ENCODE measurements around the gene COL16A1. TPM values are rescaled to one million over a fixed set of nuclear protein-coding genes. Genes with fewer than 3 reads are reported as not detected.

COL16A1 gene
- total RNA-seq, 4 donors from 2014 or later = 14.3 to 135 (median 40.1) TPM

DNA sequence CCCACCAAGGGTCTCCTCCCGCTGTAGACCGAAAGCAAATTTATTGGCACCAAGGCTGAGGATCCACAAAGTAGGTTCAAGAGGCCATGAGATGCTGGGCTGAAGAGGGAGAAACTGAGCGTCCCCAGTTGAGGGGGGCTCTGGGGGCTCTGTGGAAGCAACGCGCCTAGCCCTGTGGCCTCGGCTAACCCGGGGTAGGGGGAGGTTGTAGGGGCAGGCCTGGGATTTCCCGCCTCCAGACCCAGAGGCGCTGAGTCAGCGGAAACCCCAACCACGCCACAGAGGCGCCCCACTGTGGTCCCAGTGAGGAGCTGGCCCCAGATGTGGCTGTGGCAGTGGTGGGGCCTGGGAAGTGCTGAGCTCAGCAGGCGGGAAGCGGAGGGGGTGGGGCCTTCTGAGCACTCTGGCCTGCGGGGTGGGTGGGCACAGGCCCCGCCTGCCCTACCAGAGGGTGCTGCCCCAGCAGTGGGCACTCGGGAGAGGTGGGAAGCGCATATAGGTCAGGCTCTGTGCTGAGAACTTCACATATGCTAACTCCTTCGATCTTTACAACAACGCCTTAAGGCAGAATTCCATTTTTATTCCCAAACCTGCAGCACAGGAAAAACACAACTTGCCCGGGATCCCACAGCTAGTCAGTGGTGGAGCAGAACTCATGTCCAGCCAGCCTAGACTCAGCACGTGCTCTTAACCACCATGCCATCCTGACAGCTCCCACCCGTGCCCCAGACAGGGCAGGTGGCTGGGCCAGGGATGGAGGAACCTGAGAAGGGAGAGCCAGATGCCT is 1.5 kb upstream of the COL16A1 start:
- H3K9me3 ChIP-seq = no peaks in the 10 kb centered on the region
- H3K27me3 ChIP-seq = peaks cover 13% of the 10 kb centered on the region
- H3K4me1 ChIP-seq = peaks cover 26 to 48% (median 37%) of the 10 kb centered on the region in 4 donors
- H3K4me3 ChIP-seq = peak overlapping the region in 2 of 4 donors; percentile 33 to 38
- in situ Hi-C loops (cut with MboI; ENCODE audit: low pct_ligation_motif_present in 1 of 4, low pct_unique_long_range_greater_than_20kb in 1 of 4, low sequenced_read_pairs in 3 of 4) (no loop called here), intact Hi-C loops (cut with DNase I; ENCODE audit: low total_unique reads) (no loop called here)
- WGBS, 2 donors (ENCODE audit: low coverage in 1 of 2) = 23% methylated on average over 22 of the region's 23 CpGs; no CpG with 5 or more reads in 1 of the 2 donors
- peak overlapping the region; percentile 84 to 93 (median 87) for H3K27ac ChIP-seq
- TF ChIP-seq POLR2A (IDR thresholded peaks at IDR 0.05) (no peak), POLR2AphosphoS5 (IDR thresholded peaks at IDR 0.05) (no peak), EP300 (IDR thresholded peaks at IDR 0.05; ENCODE audit: low read depth) (no peak)
- TF ChIP-seq, protein P1, sequence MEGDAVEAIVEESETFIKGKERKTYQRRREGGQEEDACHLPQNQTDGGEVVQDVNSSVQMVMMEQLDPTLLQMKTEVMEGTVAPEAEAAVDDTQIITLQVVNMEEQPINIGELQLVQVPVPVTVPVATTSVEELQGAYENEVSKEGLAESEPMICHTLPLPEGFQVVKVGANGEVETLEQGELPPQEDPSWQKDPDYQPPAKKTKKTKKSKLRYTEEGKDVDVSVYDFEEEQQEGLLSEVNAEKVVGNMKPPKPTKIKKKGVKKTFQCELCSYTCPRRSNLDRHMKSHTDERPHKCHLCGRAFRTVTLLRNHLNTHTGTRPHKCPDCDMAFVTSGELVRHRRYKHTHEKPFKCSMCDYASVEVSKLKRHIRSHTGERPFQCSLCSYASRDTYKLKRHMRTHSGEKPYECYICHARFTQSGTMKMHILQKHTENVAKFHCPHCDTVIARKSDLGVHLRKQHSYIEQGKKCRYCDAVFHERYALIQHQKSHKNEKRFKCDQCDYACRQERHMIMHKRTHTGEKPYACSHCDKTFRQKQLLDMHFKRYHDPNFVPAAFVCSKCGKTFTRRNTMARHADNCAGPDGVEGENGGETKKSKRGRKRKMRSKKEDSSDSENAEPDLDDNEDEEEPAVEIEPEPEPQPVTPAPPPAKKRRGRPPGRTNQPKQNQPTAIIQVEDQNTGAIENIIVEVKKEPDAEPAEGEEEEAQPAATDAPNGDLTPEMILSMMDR (IDR thresholded peaks at IDR 0.05) = peak in 4 of 5 experiments; percentile 14 to 34 (median 21)
- no peaks in the 10 kb centered on the region for H3K36me3 ChIP-seq
- DNase-seq = peak; percentile 64

DNA sequence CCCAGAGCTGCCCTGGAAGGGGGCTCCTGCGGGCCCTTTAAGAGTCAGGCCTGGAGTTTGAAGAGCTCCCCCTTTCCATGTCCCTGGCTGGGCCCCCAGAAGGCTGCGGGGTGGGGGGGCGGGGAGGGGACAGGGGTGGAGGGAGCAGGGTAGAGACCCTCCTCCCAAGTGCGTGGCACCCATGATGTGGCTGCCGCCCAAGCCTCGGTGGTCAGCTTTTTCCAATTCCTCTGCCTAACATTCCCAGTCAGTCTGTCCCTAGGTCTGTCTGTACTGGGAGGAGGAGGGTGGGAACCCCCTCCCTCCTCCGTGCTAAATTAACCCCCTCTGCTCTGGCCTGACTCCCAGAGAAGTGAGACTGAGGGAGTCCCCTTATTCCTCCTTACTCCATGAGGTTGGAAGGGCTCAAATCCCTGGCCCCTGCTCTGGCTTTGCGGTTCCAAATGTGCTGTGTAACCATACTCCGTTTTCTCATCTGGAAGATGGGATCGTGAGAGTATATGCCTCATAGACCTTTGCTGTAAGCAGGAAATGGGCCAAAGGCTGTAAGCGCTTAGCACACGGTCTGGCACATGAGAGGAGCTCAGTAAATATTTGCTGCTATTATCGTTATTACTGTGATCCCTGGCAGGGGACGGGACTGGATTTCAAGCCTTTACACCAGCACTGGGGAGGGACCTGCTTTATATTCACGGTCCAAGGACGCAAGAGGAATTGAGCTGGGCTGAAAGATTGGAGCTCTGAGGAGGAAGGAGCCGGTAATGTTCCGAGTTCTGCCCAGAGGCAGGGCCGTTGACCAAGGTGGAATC is 658 bp upstream of the COL16A1 start:
- Histone ChIP-seq H3K36me3 (no peaks in the 10 kb centered on the region), H3K9me3 (no peaks in the 10 kb centered on the region), H3K27me3 (peaks cover 13% of the 10 kb centered on the region), H3K4me1 (peaks cover 30 to 56% (median 42%) of the 10 kb centered on the region in 4 donors), H3K27ac (peak overlapping the region; percentile 84 to 93 (median 87)), H3K4me3 (peak overlapping the region; percentile 17 to 38 (median 32))
- in situ Hi-C loops (cut with MboI; ENCODE audit: low pct_ligation_motif_present in 1 of 4, low pct_unique_long_range_greater_than_20kb in 1 of 4, low sequenced_read_pairs in 3 of 4) = no loop called here
- DNase-seq = peak; percentile 44
- TF ChIP-seq EP300 (IDR thresholded peaks at IDR 0.05; ENCODE audit: low read depth) (no peak), POLR2A (IDR thresholded peaks at IDR 0.05) (no peak), POLR2AphosphoS5 (IDR thresholded peaks at IDR 0.05) (no peak)
- TF ChIP-seq, protein P1 (IDR thresholded peaks at IDR 0.05) = no peak
- WGBS, 2 donors (ENCODE audit: low coverage in 1 of 2) = 0 to 3% methylated on average over 2 to 17 of the region's 19 CpGs
- intact Hi-C loops (cut with DNase I; ENCODE audit: low total_unique reads) = no loop called here

DNA sequence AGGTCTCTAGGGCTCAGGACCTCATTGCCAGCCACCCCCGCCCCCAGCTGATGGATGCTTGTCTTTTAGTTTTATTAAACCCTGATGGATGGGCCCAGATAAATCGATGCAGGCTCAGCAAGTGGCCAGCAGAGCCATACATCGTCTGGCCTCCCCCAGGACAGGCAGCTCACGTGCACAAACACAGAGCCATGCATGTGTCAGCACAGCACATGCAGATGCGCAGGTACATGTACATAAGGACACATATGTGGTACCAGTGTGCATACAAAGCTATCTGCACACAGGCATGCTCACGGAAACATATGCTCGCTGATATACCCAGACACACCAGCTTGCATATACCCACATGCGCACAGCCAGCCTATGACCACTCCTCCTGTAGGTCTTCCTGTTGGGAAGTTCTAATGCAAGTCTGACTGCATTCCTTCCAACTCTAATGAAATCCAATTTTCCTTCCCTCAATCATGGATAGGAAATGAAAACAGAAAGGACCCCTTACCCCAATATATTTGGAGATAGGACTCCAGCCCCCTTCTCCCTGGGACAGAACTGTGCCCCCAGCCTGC is 897 bp downstream of the COL16A1 start:
- Histone ChIP-seq H3K27me3 (peaks cover 13% of the 10 kb centered on the region), H3K4me1 (peaks cover 30 to 59% (median 42%) of the 10 kb centered on the region in 4 donors), H3K27ac (peak overlapping the region; percentile 84 to 93 (median 87)), H3K4me3 (peak overlapping the region in 3 of 4 donors; percentile 32 to 38 (median 33)), H3K9me3 (no peaks in the 10 kb centered on the region), H3K36me3 (no peaks in the 10 kb centered on the region)
- in situ Hi-C loops (cut with MboI; ENCODE audit: low pct_ligation_motif_present in 1 of 4, low pct_unique_long_range_greater_than_20kb in 1 of 4, low sequenced_read_pairs in 3 of 4) (no loop called here), intact Hi-C loops (cut with DNase I; ENCODE audit: low total_unique reads) (no loop called here)
- no peak for DNase-seq
- TF ChIP-seq, protein P1 (IDR thresholded peaks at IDR 0.05) = no peak
- TF ChIP-seq POLR2AphosphoS5 (IDR thresholded peaks at IDR 0.05) = no peak
- no peak for TF ChIP-seq POLR2A (IDR thresholded peaks at IDR 0.05)
- no peak for TF ChIP-seq EP300 (IDR thresholded peaks at IDR 0.05; ENCODE audit: low read depth)
- 95% methylated on average over 5 of the region's 8 CpGs; no CpG with 5 or more reads in 1 of the 2 donors for WGBS, 2 donors (ENCODE audit: low coverage in 1 of 2)

Data from transverse colon (tissue), 4 donors.